ENCODE results near the gene GADD45A. TPM values are rescaled to one million over a fixed set of nuclear protein-coding genes. Genes with fewer than 3 reads are reported as not detected.

The GADD45A gene
- polyA plus RNA-seq, 3 donors, result 7.5 to 14.3 (median 9.6) TPM

DNA sequence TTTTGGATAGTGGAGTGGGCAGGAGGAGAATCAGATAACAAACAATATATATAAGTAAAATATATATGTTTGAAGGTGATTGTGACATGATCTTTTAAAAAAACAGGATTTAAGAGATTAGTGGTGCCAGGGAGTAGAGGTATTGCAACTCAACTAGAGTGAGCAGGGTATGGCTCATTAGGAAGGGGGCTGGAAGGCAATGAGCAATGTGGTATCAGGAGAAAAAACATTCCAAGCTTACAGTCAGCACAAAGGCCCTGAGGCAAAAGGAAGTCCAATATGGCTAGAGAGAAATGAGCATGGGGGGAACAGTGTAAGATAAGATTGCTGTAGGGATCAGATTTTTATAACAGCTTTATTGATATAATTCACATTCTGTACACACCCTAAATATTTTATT lies 5.3 kb upstream of the GADD45A start:
- Mint-ChIP-seq H3K27me3 (ENCODE audit: low read depth in 3 of 3) (peaks cover 1 to 3% (median 2%) of the 10 kb centered on the region in 3 donors), H3K36me3 (no peaks in the 10 kb centered on the region), H3K4me3 (no peak overlapping the region), H3K4me1 (peaks cover 22% of the 10 kb centered on the region), H3K27ac (no peak overlapping the region), H3K9me3 (no peaks in the 10 kb centered on the region)
- Histone ChIP-seq H4K20me1 (ENCODE audit: insufficient read depth, low read length) (no peaks in the 10 kb centered on the region), H3K4me3 (replicated peaks in 1 of 3; ENCODE audit: low read depth in 2 of 3, low read length in 3 of 3) (no peak overlapping the region), H3K27ac (ENCODE audit: low read depth in 1 of 2, low read length in 2 of 2) (no peak overlapping the region), H3K79me2 (ENCODE audit: insufficient read depth, low read length) (no peaks in the 10 kb centered on the region), H3K36me3 (replicated peaks in 1 of 2; ENCODE audit: control insufficient read depth in 1 of 2, insufficient read depth in 2 of 2, low read length in 2 of 2) (no peaks in the 10 kb centered on the region), H3K27me3 (ENCODE audit: control insufficient read depth in 2 of 2, insufficient read depth in 2 of 2, low read length in 2 of 2) (no peaks in the 10 kb centered on the region), H3K9ac (ENCODE audit: insufficient read depth, low read length, poor library complexity, severe bottlenecking) (no peak overlapping the region), H3K9me3 (replicated peaks in 1 of 2; ENCODE audit: control insufficient read depth in 1 of 2, insufficient read depth in 1 of 2, low read length in 2 of 2) (no peaks in the 10 kb centered on the region), H2AFZ (ENCODE audit: insufficient read depth, low read depth, low read length, poor library complexity, severe bottlenecking) (no peak overlapping the region), H3K4me1 (ENCODE audit: control insufficient read depth in 1 of 2, insufficient read depth in 2 of 2, low read length in 2 of 2) (peaks cover 22 to 25% of the 10 kb centered on the region in 2 donors), H3K4me2 (replicated peaks; ENCODE audit: extremely low read depth, low read length, poor library complexity, severe bottlenecking) (no peak overlapping the region)
- intact Hi-C loops (cut with micrococcal nuclease), result loop anchor here in 1 of 2 donors (10.0 kb wide), 1 partner anchor 245 kb away; the partner anchor contains the start of gene SERBP1
- TF ChIP-seq, protein P1, sequence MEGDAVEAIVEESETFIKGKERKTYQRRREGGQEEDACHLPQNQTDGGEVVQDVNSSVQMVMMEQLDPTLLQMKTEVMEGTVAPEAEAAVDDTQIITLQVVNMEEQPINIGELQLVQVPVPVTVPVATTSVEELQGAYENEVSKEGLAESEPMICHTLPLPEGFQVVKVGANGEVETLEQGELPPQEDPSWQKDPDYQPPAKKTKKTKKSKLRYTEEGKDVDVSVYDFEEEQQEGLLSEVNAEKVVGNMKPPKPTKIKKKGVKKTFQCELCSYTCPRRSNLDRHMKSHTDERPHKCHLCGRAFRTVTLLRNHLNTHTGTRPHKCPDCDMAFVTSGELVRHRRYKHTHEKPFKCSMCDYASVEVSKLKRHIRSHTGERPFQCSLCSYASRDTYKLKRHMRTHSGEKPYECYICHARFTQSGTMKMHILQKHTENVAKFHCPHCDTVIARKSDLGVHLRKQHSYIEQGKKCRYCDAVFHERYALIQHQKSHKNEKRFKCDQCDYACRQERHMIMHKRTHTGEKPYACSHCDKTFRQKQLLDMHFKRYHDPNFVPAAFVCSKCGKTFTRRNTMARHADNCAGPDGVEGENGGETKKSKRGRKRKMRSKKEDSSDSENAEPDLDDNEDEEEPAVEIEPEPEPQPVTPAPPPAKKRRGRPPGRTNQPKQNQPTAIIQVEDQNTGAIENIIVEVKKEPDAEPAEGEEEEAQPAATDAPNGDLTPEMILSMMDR (IDR thresholded peaks at IDR 0.05), result no peak
- DNase-seq, result no peak

DNA sequence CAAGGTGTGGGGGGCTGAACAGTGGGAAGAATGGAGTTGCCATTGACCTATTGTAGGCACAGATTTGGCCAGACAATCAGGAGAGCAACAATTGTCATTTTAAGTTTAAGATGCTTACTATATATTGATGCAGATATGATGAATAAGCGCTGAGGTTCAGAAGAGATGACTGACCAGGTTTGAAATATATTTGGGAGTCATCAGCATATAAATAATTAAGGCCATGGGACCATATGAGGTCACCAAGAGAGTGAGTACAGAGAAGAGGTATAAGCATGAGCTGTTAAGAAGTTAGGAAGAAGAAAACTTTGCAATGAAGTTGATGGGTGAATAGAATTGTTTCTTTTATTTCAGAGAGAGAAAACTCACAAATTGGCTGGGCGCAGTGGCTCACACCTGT lies 4.5 kb upstream of the GADD45A start:
- Histone ChIP-seq H3K4me3 (replicated peaks in 1 of 3; ENCODE audit: low read depth in 2 of 3, low read length in 3 of 3) (no peak overlapping the region), H3K9me3 (replicated peaks in 1 of 2; ENCODE audit: control insufficient read depth in 1 of 2, insufficient read depth in 1 of 2, low read length in 2 of 2) (no peaks in the 10 kb centered on the region), H3K4me1 (ENCODE audit: control insufficient read depth in 1 of 2, insufficient read depth in 2 of 2, low read length in 2 of 2) (peaks cover 19 to 27% of the 10 kb centered on the region in 2 donors), H3K79me2 (ENCODE audit: insufficient read depth, low read length) (peaks cover 1% of the 10 kb centered on the region), H3K27ac (ENCODE audit: low read depth in 1 of 2, low read length in 2 of 2) (no peak overlapping the region), H3K27me3 (ENCODE audit: control insufficient read depth in 2 of 2, insufficient read depth in 2 of 2, low read length in 2 of 2) (no peaks in the 10 kb centered on the region), H2AFZ (ENCODE audit: insufficient read depth, low read depth, low read length, poor library complexity, severe bottlenecking) (no peak overlapping the region), H3K9ac (ENCODE audit: insufficient read depth, low read length, poor library complexity, severe bottlenecking) (no peak overlapping the region), H3K4me2 (replicated peaks; ENCODE audit: extremely low read depth, low read length, poor library complexity, severe bottlenecking) (no peak overlapping the region), H3K36me3 (replicated peaks in 1 of 2; ENCODE audit: control insufficient read depth in 1 of 2, insufficient read depth in 2 of 2, low read length in 2 of 2) (no peaks in the 10 kb centered on the region), H4K20me1 (ENCODE audit: insufficient read depth, low read length) (peaks cover 2% of the 10 kb centered on the region)
- Mint-ChIP-seq H3K27ac (no peak overlapping the region), H3K4me3 (no peak overlapping the region), H3K27me3 (ENCODE audit: low read depth in 3 of 3) (peaks cover 1 to 2% (median 2%) of the 10 kb centered on the region in 3 donors), H3K36me3 (no peaks in the 10 kb centered on the region), H3K9me3 (no peaks in the 10 kb centered on the region), H3K4me1 (peaks cover 23% of the 10 kb centered on the region)
- TF ChIP-seq, protein P1 (IDR thresholded peaks at IDR 0.05), result no peak
- intact Hi-C loops (cut with micrococcal nuclease), result loop anchor here in 1 of 2 donors (10.0 kb wide), 1 partner anchor 246 kb away; the partner anchor contains the start of gene SERBP1
- no peak for DNase-seq
- WGBS (ENCODE audit: insufficient coverage), result 100% methylated on average over 2 of the region's 2 CpGs
